Trophoblast cell (in vitro differentiated cells and primary cell): ENCODE results near the gene CTH.

ENCODE experiments used
- DNase-seq, 2 donors: peaks; one replicate each; pipeline ENCODE4 v3.0.0-alpha.2; 2016
- H2AFZ ChIP-seq: 2 replicates; pipeline ENCODE4 v1.6.1; 2013; ENCODE audit warnings: low read length, moderate library complexity, mild to moderate bottlenecking; ENCODE audit not compliant: insufficient read depth, poor library complexity
- H2AK5ac ChIP-seq: 2 replicates; pipeline ENCODE4 v1.6.1; 2013; ENCODE audit warnings: mild to moderate bottlenecking, low read length
- H2BK120ac ChIP-seq: 2 replicates; pipeline ENCODE4 v1.6.1; 2013; ENCODE audit warnings: low read length, mild to moderate bottlenecking, moderate library complexity; ENCODE audit not compliant: insufficient read depth, poor library complexity
- H2BK12ac ChIP-seq: 2 replicates; pipeline ENCODE4 v1.6.1; 2013; ENCODE audit warnings: mild to moderate bottlenecking, low read length, moderate library complexity
- H2BK5ac ChIP-seq: 2 replicates; pipeline ENCODE4 v1.6.1; 2013; ENCODE audit warnings: low read length, low read depth, moderate library complexity, mild to moderate bottlenecking; ENCODE audit not compliant: poor library complexity
- H3K14ac ChIP-seq: 2 replicates; pipeline ENCODE4 v1.6.1; 2013; ENCODE audit warnings: mild to moderate bottlenecking, low read length
- H3K18ac ChIP-seq: 2 replicates; pipeline ENCODE4 v1.6.1; 2013; ENCODE audit warnings: mild to moderate bottlenecking, low read length
- H3K23ac ChIP-seq: 2 replicates; pipeline ENCODE4 v1.6.1; 2013; ENCODE audit warnings: low read length
- H3K27ac ChIP-seq: 2 replicates; pipeline ENCODE4 v1.5.1; 2013; ENCODE audit warnings: low read depth, mild to moderate bottlenecking, inconsistent platforms, low read length, moderate library complexity
- H3K27me3 ChIP-seq: 2 replicates; pipeline ENCODE4 v1.6.1; 2013; ENCODE audit warnings: inconsistent platforms, mild to moderate bottlenecking, low read length, moderate library complexity; ENCODE audit not compliant: insufficient read depth
- H3K36me3 ChIP-seq, 2 experiments: 1 replicate in 1 of 2; 2 replicates in 1 of 2; pipeline ENCODE4 v1.6.1; 2013; ENCODE audit warnings: low read length in 2 of 2, mild to moderate bottlenecking in 2 of 2, moderate library complexity in 1 of 2; ENCODE audit not compliant: insufficient read depth in 2 of 2, control insufficient read depth in 1 of 2
- H3K4ac ChIP-seq: 2 replicates; pipeline ENCODE4 v1.6.1; 2013; ENCODE audit warnings: low read depth, mild to moderate bottlenecking, low read length, moderate library complexity
- H3K4me1 ChIP-seq, 2 experiments: 1 replicate in 1 of 2; 2 replicates in 1 of 2; pipeline ENCODE4 v1.6.1; 2013; ENCODE audit warnings: low read length in 2 of 2, mild to moderate bottlenecking in 2 of 2, moderate library complexity in 1 of 2; ENCODE audit not compliant: insufficient read depth in 2 of 2, control insufficient read depth in 1 of 2
- H3K4me2 ChIP-seq: 2 replicates; pipeline ENCODE4 v1.6.1; 2013; ENCODE audit warnings: inconsistent platforms, mild to moderate bottlenecking, low read length, moderate library complexity
- H3K4me3 ChIP-seq: 2 replicates; pipeline ENCODE4 v1.5.1; 2013; ENCODE audit warnings: mild to moderate bottlenecking, low read depth, low read length, inconsistent platforms
- H3K79me1 ChIP-seq: one replicate; pipeline ENCODE4 v1.6.1; 2013; ENCODE audit warnings: low read length
- H3K79me2 ChIP-seq: 2 replicates; pipeline ENCODE4 v1.6.1; 2013; ENCODE audit warnings: low read length, mild to moderate bottlenecking; ENCODE audit not compliant: control insufficient read depth, insufficient read depth, poor library complexity
- H3K9ac ChIP-seq: 2 replicates; pipeline ENCODE4 v1.6.1; 2013; ENCODE audit warnings: mild to moderate bottlenecking, low read length
- H3K9me3 ChIP-seq: 2 replicates; pipeline ENCODE4 v1.6.1; 2013; ENCODE audit warnings: low read depth, mild to moderate bottlenecking, control low read depth, inconsistent platforms, low read length; ENCODE audit not compliant: insufficient read depth
- H4K12ac ChIP-seq: 2 replicates; pipeline ENCODE4 v1.6.1; 2013; ENCODE audit warnings: low read depth, mild to moderate bottlenecking, low read length, moderate library complexity
- H4K8ac ChIP-seq: 2 replicates; pipeline ENCODE4 v1.6.1; 2013; ENCODE audit warnings: low read depth, mild to moderate bottlenecking, low read length, moderate library complexity
- H4K91ac ChIP-seq: one replicate; pipeline ENCODE4 v1.6.1; 2013; ENCODE audit warnings: low read depth, mild to moderate bottlenecking, low read length, moderate library complexity
- WGBS: extraction: QIAGEN DNeasy Blood & Tissue Kit; methylation state at CpG from one replicate; pipeline ENCODE4 v1.1.7; 2013; ENCODE audit warnings: missing lambda C conversion rate; ENCODE audit not compliant: insufficient read length, insufficient coverage; ENCODE audit errors: extremely low coverage; 5-methylcytosine and 5-hydroxymethylcytosine counted together

The CTH gene

DNA sequence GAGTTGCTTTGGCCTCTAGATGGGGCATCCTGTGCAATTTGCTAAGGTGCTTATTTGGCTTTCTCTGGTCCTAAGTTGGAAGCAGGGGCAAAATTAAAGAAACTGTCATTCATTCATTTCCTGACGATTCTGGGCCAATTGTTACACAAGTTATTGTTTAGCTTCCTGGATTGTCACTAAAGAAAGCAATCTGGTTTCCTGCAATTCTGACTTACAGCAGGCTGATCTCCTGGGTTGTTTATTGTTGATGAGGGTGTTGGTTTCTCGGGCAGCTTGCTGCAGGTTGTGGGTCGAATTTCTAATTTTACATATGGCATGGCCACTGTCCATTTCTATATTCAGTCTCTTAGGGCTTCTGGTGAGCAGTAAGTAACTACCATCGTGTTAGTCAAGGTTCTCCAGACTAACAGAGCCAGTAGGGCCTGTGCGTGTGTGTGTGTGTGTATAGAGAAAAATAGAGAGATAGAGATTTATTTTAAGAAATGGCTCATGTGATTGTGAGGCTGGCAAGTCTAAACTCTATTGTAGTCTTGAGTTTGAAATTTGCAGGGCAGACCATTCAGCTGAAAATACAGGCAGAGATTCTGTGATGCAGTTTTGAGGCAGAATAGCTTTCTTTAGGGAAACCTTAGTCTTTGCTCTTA lies 30.4 kb downstream of the CTH start:
- Histone ChIP-seq H3K79me2 (no peaks in the 10 kb centered on the region), H2AK5ac (no peak overlapping the region), H3K79me1 (no peaks in the 10 kb centered on the region), H3K4me2 (no peak overlapping the region), H3K9ac (no peak overlapping the region), H2BK12ac (no peak overlapping the region), H3K23ac (no peak overlapping the region), H4K8ac (no peak overlapping the region), H2AFZ (no peak overlapping the region), H3K4me3 (no peak overlapping the region), H3K27me3 (no peaks in the 10 kb centered on the region), H3K18ac (no peak overlapping the region), H2BK120ac (no peak overlapping the region), H3K4me1 (no peaks in the 10 kb centered on the region), H2BK5ac (no peak overlapping the region), H4K91ac (no peak overlapping the region), H3K14ac (no peak overlapping the region), H3K4ac (no peak overlapping the region), H4K12ac (no peak overlapping the region), H3K27ac (no peak overlapping the region), H3K36me3 (no peaks in the 10 kb centered on the region), H3K9me3 (no peaks in the 10 kb centered on the region)
- no peak for DNase-seq
- no CpG with 5 or more reads among the region's 5 CpGs for WGBS

DNA sequence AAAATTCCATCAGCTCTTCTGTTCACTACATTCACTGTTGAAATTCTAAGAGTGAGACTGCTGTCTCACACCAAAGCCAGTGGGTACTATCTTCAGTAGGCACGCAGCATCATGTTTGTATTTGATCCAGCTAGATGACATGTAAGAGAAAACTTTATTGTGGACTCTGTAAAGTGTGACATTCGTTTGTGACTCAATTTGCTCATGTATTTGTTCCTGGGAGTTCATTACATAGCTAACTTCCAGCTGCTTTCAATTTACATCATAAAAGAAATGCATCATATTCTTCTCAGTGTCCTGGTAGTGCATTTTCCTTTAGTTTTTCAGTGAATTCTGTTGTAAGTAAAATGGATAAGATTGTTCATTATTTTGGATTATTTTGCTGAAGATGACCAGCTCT lies 31.4 kb downstream of the CTH start:
- no peak overlapping the region for H2AFZ ChIP-seq
- no peak overlapping the region for H3K27ac ChIP-seq
- H3K4me3 ChIP-seq: no peak overlapping the region
- no peak overlapping the region for H3K4me2 ChIP-seq
- WGBS: no CpG with 5 or more reads among the region's 2 CpGs
- H3K79me1 ChIP-seq: no peaks in the 10 kb centered on the region
- H2BK12ac ChIP-seq: no peak overlapping the region
- no peak overlapping the region for H2BK5ac ChIP-seq
- H3K9ac ChIP-seq: no peak overlapping the region
- H3K9me3 ChIP-seq: no peaks in the 10 kb centered on the region
- H3K4me1 ChIP-seq: no peaks in the 10 kb centered on the region
- H3K14ac ChIP-seq: no peak overlapping the region
- no peaks in the 10 kb centered on the region for H3K27me3 ChIP-seq
- no peak overlapping the region for H4K12ac ChIP-seq
- no peak for DNase-seq
- no peak overlapping the region for H4K91ac ChIP-seq
- no peak overlapping the region for H2AK5ac ChIP-seq
- H3K23ac ChIP-seq: no peak overlapping the region
- no peak overlapping the region for H3K18ac ChIP-seq
- H4K8ac ChIP-seq: no peak overlapping the region
- no peaks in the 10 kb centered on the region for H3K36me3 ChIP-seq
- no peak overlapping the region for H2BK120ac ChIP-seq
- no peak overlapping the region for H3K4ac ChIP-seq
- no peaks in the 10 kb centered on the region for H3K79me2 ChIP-seq

- no peak overlapping the region for H3K27ac ChIP-seq
- no peak overlapping the region for H4K12ac ChIP-seq
- no peak overlapping the region for H2BK120ac ChIP-seq
- H2BK5ac ChIP-seq: no peak overlapping the region
- H3K23ac ChIP-seq: no peak overlapping the region
- no peaks in the 10 kb centered on the region for H3K79me1 ChIP-seq
- no peak overlapping the region for H2BK12ac ChIP-seq
- H2AK5ac ChIP-seq: no peak overlapping the region
- H3K9me3 ChIP-seq: no peaks in the 10 kb centered on the region
- no peak overlapping the region for H3K14ac ChIP-seq
- H3K4me1 ChIP-seq: no peaks in the 10 kb centered on the region
- WGBS: no CpG with 5 or more reads among the region's 1 CpG
- H4K91ac ChIP-seq: no peak overlapping the region
- H3K36me3 ChIP-seq: no peaks in the 10 kb centered on the region
- no peak overlapping the region for H3K4me2 ChIP-seq
- no peak overlapping the region for H3K4ac ChIP-seq
- H3K27me3 ChIP-seq: no peaks in the 10 kb centered on the region
- H4K8ac ChIP-seq: no peak overlapping the region
- H2AFZ ChIP-seq: no peak overlapping the region
- DNase-seq: no peak
- H3K4me3 ChIP-seq: no peak overlapping the region
- no peak overlapping the region for H3K18ac ChIP-seq
- H3K9ac ChIP-seq: no peak overlapping the region
- no peaks in the 10 kb centered on the region for H3K79me2 ChIP-seq
Observed at GRCh38 chr1:70443739-70444138, 32.7 kb downstream of the CTH start.

DNA sequence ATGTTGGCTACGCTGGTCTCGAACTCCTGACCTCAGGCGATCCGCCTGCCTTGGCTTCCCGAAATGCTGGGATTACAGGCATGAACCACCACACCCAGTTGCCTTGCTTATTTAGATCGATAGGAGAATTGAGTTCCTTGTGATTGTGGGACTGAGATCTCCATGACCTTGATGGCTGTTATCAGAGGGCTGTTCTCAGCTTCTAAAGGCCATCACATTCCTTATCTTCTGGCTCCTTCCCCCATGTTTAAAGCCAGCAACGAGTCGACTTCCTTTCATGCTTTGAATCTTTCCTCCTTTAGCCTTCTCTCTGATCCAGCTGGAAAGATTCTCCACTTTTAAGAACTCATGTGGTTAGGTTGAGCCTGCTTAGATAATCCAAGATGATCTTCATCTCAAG lies 38.0 kb downstream of the CTH start:
- H3K9ac ChIP-seq: no peak overlapping the region
- H2BK120ac ChIP-seq: no peak overlapping the region
- H3K4me2 ChIP-seq: no peak overlapping the region
- H3K9me3 ChIP-seq: no peaks in the 10 kb centered on the region
- H3K4ac ChIP-seq: no peak overlapping the region
- H3K4me3 ChIP-seq: no peak overlapping the region
- H2BK5ac ChIP-seq: no peak overlapping the region
- no peak overlapping the region for H4K91ac ChIP-seq
- no peak overlapping the region for H2BK12ac ChIP-seq
- no peaks in the 10 kb centered on the region for H3K79me1 ChIP-seq
- H4K12ac ChIP-seq: no peak overlapping the region
- WGBS: no CpG with 5 or more reads among the region's 8 CpGs
- H3K18ac ChIP-seq: no peak overlapping the region
- H3K27me3 ChIP-seq: no peaks in the 10 kb centered on the region
- DNase-seq: peak in 1 of 2 donors; percentile 26
- no peaks in the 10 kb centered on the region for H3K79me2 ChIP-seq
- no peak overlapping the region for H3K27ac ChIP-seq
- no peak overlapping the region for H2AK5ac ChIP-seq
- H3K4me1 ChIP-seq: peaks cover 0 to 3% of the 10 kb centered on the region in 2 experiments
- no peak overlapping the region for H2AFZ ChIP-seq
- no peaks in the 10 kb centered on the region for H3K36me3 ChIP-seq
- no peak overlapping the region for H3K23ac ChIP-seq
- H3K14ac ChIP-seq: no peak overlapping the region
- H4K8ac ChIP-seq: no peak overlapping the region
